ENCODE measurements around the gene MYO3B. TPM values are rescaled to one million over a fixed set of nuclear protein-coding genes. Genes with fewer than 3 reads are reported as not detected.

Gene MYO3B
- total and polyA plus RNA-seq, 3 donors from 2014 or later: 1.4 to 3.5 (median 2.5) TPM

GRCh38 chr2:170434900-170435621 lies 257.1 kb downstream of the MYO3B start:
- 73 to 75% methylated on average over 6 of the region's 6 CpGs for WGBS, 2 donors
- no peak for TF ChIP-seq POLR2A (IDR thresholded peaks at IDR 0.05)
- TF ChIP-seq CTCF (IDR thresholded peaks at IDR 0.05): no peak

GRCh38 chr2:170436077-170436943 lies 258.4 kb downstream of the MYO3B start:
- Histone ChIP-seq H3K4me3 (no peak overlapping the region), H3K27ac (no peak overlapping the region), H3K4me1 (no peaks in the 10 kb centered on the region), H3K27me3 (no peaks in the 10 kb centered on the region), H3K9me3 (no peaks in the 10 kb centered on the region), H3K36me3 (ENCODE audit: low read depth, missing control alignments) (no peaks in the 10 kb centered on the region)
- intact Hi-C loops (cut with DNase I; ENCODE audit: low total_unique reads): no loop called here
- DNase-seq: no peak
- TF ChIP-seq CTCF (IDR thresholded peaks at IDR 0.05): no peak
- TF ChIP-seq POLR2A (IDR thresholded peaks at IDR 0.05): no peak
- WGBS, 2 donors: 69 to 80% methylated on average over 5 of the region's 5 CpGs

More at GRCh38 chr2:170434900-170435621, 257.1 kb downstream of the MYO3B start:
- Histone ChIP-seq H3K36me3 (ENCODE audit: low read depth, missing control alignments) (no peaks in the 10 kb centered on the region), H3K4me3 (no peak overlapping the region), H3K9me3 (no peaks in the 10 kb centered on the region), H3K4me1 (no peaks in the 10 kb centered on the region), H3K27ac (no peak overlapping the region), H3K27me3 (no peaks in the 10 kb centered on the region)
- DNase-seq: no peak
- intact Hi-C loops (cut with DNase I; ENCODE audit: low total_unique reads): no loop called here

- H3K9me3 ChIP-seq: no peaks in the 10 kb centered on the region
- intact Hi-C loops (cut with DNase I; ENCODE audit: low total_unique reads): no loop called here
These were observed 268.1 kb downstream of the MYO3B start for GRCh38 chr2:170446078-170446477.

GRCh38 chr2:170449034-170449433 lies 271.1 kb downstream of the MYO3B start:
- DNase-seq: no peak
- no peak overlapping the region for H3K4me3 ChIP-seq
- H3K27ac ChIP-seq: no peak overlapping the region
- TF ChIP-seq POLR2A (IDR thresholded peaks at IDR 0.05): no peak
- no peak for TF ChIP-seq CTCF (IDR thresholded peaks at IDR 0.05)
- WGBS, 2 donors: 89 to 94% methylated on average over 1 of the region's 1 CpG
- no peaks in the 10 kb centered on the region for H3K4me1 ChIP-seq
- no peaks in the 10 kb centered on the region for H3K27me3 ChIP-seq
- intact Hi-C loops (cut with DNase I; ENCODE audit: low total_unique reads): no loop called here
- no peaks in the 10 kb centered on the region for H3K9me3 ChIP-seq
- no peaks in the 10 kb centered on the region for H3K36me3 ChIP-seq (ENCODE audit: low read depth, missing control alignments)

More at GRCh38 chr2:170446078-170446477, 268.1 kb downstream of the MYO3B start:
- no peaks in the 10 kb centered on the region for H3K27me3 ChIP-seq
- no peak overlapping the region for H3K27ac ChIP-seq
- no peak overlapping the region for H3K4me3 ChIP-seq
- DNase-seq: no peak
- no peaks in the 10 kb centered on the region for H3K4me1 ChIP-seq
- H3K36me3 ChIP-seq (ENCODE audit: low read depth, missing control alignments): no peaks in the 10 kb centered on the region
- TF ChIP-seq CTCF (IDR thresholded peaks at IDR 0.05) (no peak), POLR2A (IDR thresholded peaks at IDR 0.05) (no peak)
- 52 to 74% methylated on average over 3 of the region's 3 CpGs for WGBS, 2 donors
